Measurements from ENCODE around the gene CUEDC2. TPM values are rescaled to one million over a fixed set of nuclear protein-coding genes. Genes with fewer than 3 reads are reported as not detected.

Gene CUEDC2
- total RNA-seq, 1 donor from 2014 or later: 72.9 TPM

- Mint-ChIP-seq H3K4me1 (ENCODE audit: unreplicated experiment) (peaks cover 5% of the 10 kb centered on the region), H3K9me3 (ENCODE audit: unreplicated experiment) (no peaks in the 10 kb centered on the region), H3K27ac (ENCODE audit: unreplicated experiment) (no peak overlapping the region), H3K36me3 (ENCODE audit: low read depth, unreplicated experiment) (no peaks in the 10 kb centered on the region), H3K4me3 (ENCODE audit: unreplicated experiment) (peak overlapping the region; percentile 87), H3K27me3 (ENCODE audit: unreplicated experiment) (peaks cover 9% of the 10 kb centered on the region)
- no peak for DNase-seq (ENCODE audit: low spot score)
- no peak for TF ChIP-seq CTCF (IDR thresholded peaks at IDR 0.05; ENCODE audit: unreplicated experiment)
Measured at GRCh38 chr10:102393411-102394078, 38.8 kb downstream of the CUEDC2 start.

- Mint-ChIP-seq H3K4me1 (ENCODE audit: unreplicated experiment) (peaks cover 5% of the 10 kb centered on the region), H3K4me3 (ENCODE audit: unreplicated experiment) (no peak overlapping the region), H3K27ac (ENCODE audit: unreplicated experiment) (no peak overlapping the region), H3K9me3 (ENCODE audit: unreplicated experiment) (no peaks in the 10 kb centered on the region), H3K27me3 (ENCODE audit: unreplicated experiment) (peaks cover 6% of the 10 kb centered on the region), H3K36me3 (ENCODE audit: low read depth, unreplicated experiment) (no peaks in the 10 kb centered on the region)
- no peak for DNase-seq (ENCODE audit: low spot score)
- no peak for TF ChIP-seq CTCF (IDR thresholded peaks at IDR 0.05; ENCODE audit: unreplicated experiment)
Measured at GRCh38 chr10:102392306-102392705, 40.1 kb downstream of the CUEDC2 start.

GRCh38 chr10:102389894-102390293 is 42.5 kb downstream of the CUEDC2 start:
- H3K9me3 Mint-ChIP-seq (ENCODE audit: unreplicated experiment): no peaks in the 10 kb centered on the region
- no peak overlapping the region for H3K4me3 Mint-ChIP-seq (ENCODE audit: unreplicated experiment)
- H3K4me1 Mint-ChIP-seq (ENCODE audit: unreplicated experiment): peaks cover 11% of the 10 kb centered on the region
- no peaks in the 10 kb centered on the region for H3K36me3 Mint-ChIP-seq (ENCODE audit: low read depth, unreplicated experiment)
- DNase-seq (ENCODE audit: low spot score): no peak
- peaks cover 3% of the 10 kb centered on the region for H3K27me3 Mint-ChIP-seq (ENCODE audit: unreplicated experiment)
- TF ChIP-seq CTCF (IDR thresholded peaks at IDR 0.05; ENCODE audit: unreplicated experiment): no peak
- no peak overlapping the region for H3K27ac Mint-ChIP-seq (ENCODE audit: unreplicated experiment)

GRCh38 chr10:102384606-102385429 is 47.6 kb downstream of the CUEDC2 start:
- DNase-seq (ENCODE audit: low spot score): no peak
- peaks cover 8% of the 10 kb centered on the region for H3K36me3 Mint-ChIP-seq (ENCODE audit: low read depth, unreplicated experiment)
- no peak overlapping the region for H3K4me3 Mint-ChIP-seq (ENCODE audit: unreplicated experiment)
- no peak overlapping the region for H3K27ac Mint-ChIP-seq (ENCODE audit: unreplicated experiment)
- no peak for TF ChIP-seq CTCF (IDR thresholded peaks at IDR 0.05; ENCODE audit: unreplicated experiment)
- H3K9me3 Mint-ChIP-seq (ENCODE audit: unreplicated experiment): no peaks in the 10 kb centered on the region
- peaks cover 6% of the 10 kb centered on the region for H3K4me1 Mint-ChIP-seq (ENCODE audit: unreplicated experiment)
- peaks cover 3% of the 10 kb centered on the region for H3K27me3 Mint-ChIP-seq (ENCODE audit: unreplicated experiment)

GRCh38 chr10:102384053-102384452 is 48.3 kb downstream of the CUEDC2 start:
- no peaks in the 10 kb centered on the region for H3K9me3 Mint-ChIP-seq (ENCODE audit: unreplicated experiment)
- no peak overlapping the region for H3K27ac Mint-ChIP-seq (ENCODE audit: unreplicated experiment)
- H3K4me1 Mint-ChIP-seq (ENCODE audit: unreplicated experiment): peaks cover 6% of the 10 kb centered on the region
- no peak for DNase-seq (ENCODE audit: low spot score)
- H3K27me3 Mint-ChIP-seq (ENCODE audit: unreplicated experiment): peaks cover 3% of the 10 kb centered on the region
- no peak overlapping the region for H3K4me3 Mint-ChIP-seq (ENCODE audit: unreplicated experiment)
- TF ChIP-seq CTCF (IDR thresholded peaks at IDR 0.05; ENCODE audit: unreplicated experiment): no peak
- peaks cover 15% of the 10 kb centered on the region for H3K36me3 Mint-ChIP-seq (ENCODE audit: low read depth, unreplicated experiment)
